Large intestine (tissue), 3 donors: Measurements from ENCODE around the gene MYO18B. TPM values are rescaled to one million over a fixed set of nuclear protein-coding genes. Genes with fewer than 3 reads are reported as not detected.

ENCODE experiments used
- DNase-seq, 2 donors: peaks; one replicate each; pipeline versions ENCODE4 v3.0.0 to v3.0.0-alpha.2; 2013
- H3K27ac ChIP-seq: one replicate; pipeline ENCODE4 v1.5.1; 2013; ENCODE audit warnings: low read length
- H3K27me3 ChIP-seq: 2 replicates; pipeline ENCODE4 v1.6.1; 2013; ENCODE audit warnings: low read length; ENCODE audit not compliant: control insufficient read depth, insufficient read depth
- H3K36me3 ChIP-seq: 2 replicates; pipeline ENCODE4 v1.6.1; 2013; ENCODE audit warnings: low read length; ENCODE audit not compliant: control insufficient read depth, insufficient read depth
- H3K4me1 ChIP-seq: one replicate; pipeline ENCODE4 v1.6.1; 2013; ENCODE audit warnings: low read length; ENCODE audit not compliant: control insufficient read depth, insufficient read depth
- H3K4me3 ChIP-seq: one replicate; pipeline ENCODE4 v1.5.1; 2013; ENCODE audit warnings: low read length
- H3K9me3 ChIP-seq: one replicate; pipeline ENCODE4 v1.6.1; 2013; ENCODE audit warnings: mild to moderate bottlenecking, low read depth, low read length, moderate library complexity; ENCODE audit not compliant: control insufficient read depth
- WGBS: methylation state at CpG from one replicate; pipeline ENCODE4 v1.1.5; 2013; ENCODE audit warnings: low lambda C conversion rate; ENCODE audit not compliant: insufficient coverage; 5-methylcytosine and 5-hydroxymethylcytosine counted together
- polyA plus RNA-seq: library from polyadenylated mRNA; unstranded; fragments of 120-200 nt; gene quantifications from one replicate; pipeline ENCODE4 v1.2.1, GENCODE V29; 2013

The MYO18B gene
- polyA plus RNA-seq, 1 donor: 0.24 TPM

- Histone ChIP-seq H3K36me3 (no peaks in the 10 kb centered on the region), H3K4me1 (no peaks in the 10 kb centered on the region), H3K27me3 (no peaks in the 10 kb centered on the region), H3K4me3 (no peak overlapping the region), H3K27ac (no peak overlapping the region), H3K9me3 (no peaks in the 10 kb centered on the region)
- whole genome bisulfite sequencing: 50% methylated on average over 1 of the region's 4 CpGs
- no peak for DNase-seq
These were observed 134.9 kb downstream of the MYO18B start for GRCh38 chr22:25876871-25877270.

DNA sequence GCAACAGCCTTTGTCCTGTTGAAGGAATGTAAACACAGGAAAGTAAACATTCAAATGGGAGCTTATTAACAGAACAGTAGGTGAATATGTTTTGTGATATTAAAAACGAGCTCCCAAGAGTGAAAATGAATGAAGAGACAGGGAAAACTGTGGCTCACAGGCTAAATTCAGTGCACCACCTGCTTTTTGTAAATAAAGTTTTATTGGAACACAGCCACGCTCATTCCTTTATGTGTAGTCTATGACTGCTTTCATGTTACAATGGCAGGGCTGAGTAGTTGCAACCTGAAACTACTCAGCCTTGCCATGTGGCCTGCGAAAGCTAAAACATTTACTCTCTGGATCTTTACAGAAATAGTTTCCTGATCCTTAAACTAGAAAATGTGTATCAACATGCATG is 136.9 kb downstream of the MYO18B start:
- DNase-seq: no peak
- Histone ChIP-seq H3K9me3 (no peaks in the 10 kb centered on the region), H3K27me3 (no peaks in the 10 kb centered on the region), H3K27ac (no peak overlapping the region), H3K4me3 (no peak overlapping the region), H3K36me3 (no peaks in the 10 kb centered on the region), H3K4me1 (no peaks in the 10 kb centered on the region)
- WGBS: 58% methylated on average over 2 of the region's 3 CpGs

DNA sequence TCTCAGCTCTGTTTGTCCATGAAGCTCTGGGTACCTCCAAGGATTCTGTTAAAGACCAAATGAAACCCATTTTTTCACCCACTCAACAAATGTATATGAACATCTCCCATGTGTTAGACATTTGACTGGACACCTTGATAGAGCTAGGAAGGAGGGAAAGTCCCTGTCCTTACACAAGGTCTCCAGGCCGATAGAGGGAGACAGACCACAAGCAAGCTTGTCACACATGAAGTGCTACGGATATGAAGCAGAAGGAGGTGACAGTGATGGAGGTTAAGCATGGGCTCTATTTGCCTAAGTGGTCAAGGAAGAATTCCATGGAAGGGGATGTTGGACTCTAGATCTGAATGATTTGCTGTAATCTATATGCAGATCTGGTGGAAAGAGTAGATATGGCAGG is 138.5 kb downstream of the MYO18B start:
- Histone ChIP-seq H3K27ac (no peak overlapping the region), H3K9me3 (no peaks in the 10 kb centered on the region), H3K4me1 (no peaks in the 10 kb centered on the region), H3K4me3 (no peak overlapping the region), H3K36me3 (no peaks in the 10 kb centered on the region), H3K27me3 (no peaks in the 10 kb centered on the region)
- WGBS: no CpG with 5 or more reads among the region's 2 CpGs
- DNase-seq: no peak

DNA sequence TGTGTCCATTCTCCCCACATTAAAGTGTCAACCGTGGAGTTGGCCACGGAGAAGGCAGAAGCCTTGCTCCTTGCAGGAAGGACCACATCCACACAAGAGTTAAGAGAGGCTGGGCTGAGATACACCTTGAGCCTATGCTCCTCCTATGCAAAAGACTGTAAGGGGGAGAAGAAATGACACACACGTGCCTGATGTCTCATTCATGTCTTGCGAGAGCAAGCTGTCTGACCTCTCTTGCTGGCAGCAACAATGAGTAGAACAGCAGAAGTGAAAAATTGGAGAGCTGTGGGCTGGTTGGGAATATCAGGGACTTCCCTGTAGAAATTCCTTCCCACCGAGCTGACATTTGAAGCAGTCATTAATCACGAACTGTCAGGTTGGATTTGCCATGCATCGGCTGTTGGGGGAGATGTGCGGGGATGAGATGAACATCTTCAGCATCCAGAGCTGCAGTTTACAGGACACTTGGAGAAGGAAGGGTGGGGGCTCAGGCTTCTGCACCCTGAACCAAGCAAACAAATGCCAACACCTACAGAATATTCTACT is 139.3 kb downstream of the MYO18B start:
- no peak overlapping the region for H3K27ac ChIP-seq
- no peak for DNase-seq
- H3K4me1 ChIP-seq: no peaks in the 10 kb centered on the region
- WGBS: no CpG with 5 or more reads among the region's 8 CpGs
- H3K4me3 ChIP-seq: no peak overlapping the region
- no peaks in the 10 kb centered on the region for H3K36me3 ChIP-seq
- no peaks in the 10 kb centered on the region for H3K27me3 ChIP-seq
- H3K9me3 ChIP-seq: no peaks in the 10 kb centered on the region

DNA sequence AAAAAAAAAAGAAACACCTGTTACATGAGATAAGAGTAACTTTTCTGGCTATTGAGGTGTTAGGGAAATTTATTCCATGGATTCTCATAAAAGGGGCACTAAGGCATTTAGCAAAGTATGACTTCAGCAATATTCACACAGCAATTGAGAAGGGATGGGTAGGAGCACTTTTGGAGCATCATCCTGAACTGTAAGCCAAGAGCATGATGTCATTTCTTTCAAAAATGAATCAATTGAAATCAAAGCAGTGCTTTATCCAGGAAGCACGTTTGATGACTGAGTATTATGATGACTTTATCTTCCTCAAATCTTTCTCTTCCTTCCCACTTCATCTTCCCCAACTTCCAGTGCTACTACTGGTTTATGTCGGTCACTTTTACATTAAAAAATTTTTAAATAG is 140.4 kb downstream of the MYO18B start:
- Histone ChIP-seq H3K4me1 (no peaks in the 10 kb centered on the region), H3K9me3 (no peaks in the 10 kb centered on the region), H3K27me3 (no peaks in the 10 kb centered on the region), H3K36me3 (no peaks in the 10 kb centered on the region), H3K4me3 (no peak overlapping the region), H3K27ac (no peak overlapping the region)
- WGBS: 64% methylated on average over 2 of the region's 2 CpGs
- no peak for DNase-seq

- no peak for DNase-seq
- Histone ChIP-seq H3K9me3 (no peaks in the 10 kb centered on the region), H3K36me3 (no peaks in the 10 kb centered on the region), H3K4me3 (no peak overlapping the region), H3K27me3 (no peaks in the 10 kb centered on the region), H3K27ac (no peak overlapping the region), H3K4me1 (no peaks in the 10 kb centered on the region)
- no CpG with 5 or more reads among the region's 5 CpGs for WGBS
These were observed 141.6 kb downstream of the MYO18B start for GRCh38 chr22:25883482-25884033.

DNA sequence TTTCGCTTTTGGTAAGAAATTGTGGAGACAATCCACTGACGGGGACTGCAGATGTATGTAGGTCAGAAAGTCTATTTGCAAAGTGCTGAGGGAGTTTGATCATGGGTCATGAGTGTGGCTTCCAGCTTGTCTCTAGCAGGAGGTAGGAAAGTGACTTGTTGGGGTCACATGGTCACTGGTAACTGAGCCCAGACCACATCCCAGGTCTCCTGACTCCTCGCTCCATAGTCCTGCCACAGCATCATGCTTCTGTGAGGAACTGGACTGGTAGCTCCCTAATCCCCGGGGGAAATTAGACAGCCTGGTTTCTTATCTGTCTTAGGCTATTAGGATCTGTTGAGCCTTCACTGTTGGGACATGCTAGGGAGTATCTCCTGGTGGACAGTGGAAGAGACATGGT is 142.1 kb downstream of the MYO18B start:
- Histone ChIP-seq H3K4me1 (no peaks in the 10 kb centered on the region), H3K9me3 (no peaks in the 10 kb centered on the region), H3K27ac (no peak overlapping the region), H3K27me3 (no peaks in the 10 kb centered on the region), H3K4me3 (no peak overlapping the region), H3K36me3 (no peaks in the 10 kb centered on the region)
- WGBS: no CpG with 5 or more reads among the region's 4 CpGs
- DNase-seq: no peak

DNA sequence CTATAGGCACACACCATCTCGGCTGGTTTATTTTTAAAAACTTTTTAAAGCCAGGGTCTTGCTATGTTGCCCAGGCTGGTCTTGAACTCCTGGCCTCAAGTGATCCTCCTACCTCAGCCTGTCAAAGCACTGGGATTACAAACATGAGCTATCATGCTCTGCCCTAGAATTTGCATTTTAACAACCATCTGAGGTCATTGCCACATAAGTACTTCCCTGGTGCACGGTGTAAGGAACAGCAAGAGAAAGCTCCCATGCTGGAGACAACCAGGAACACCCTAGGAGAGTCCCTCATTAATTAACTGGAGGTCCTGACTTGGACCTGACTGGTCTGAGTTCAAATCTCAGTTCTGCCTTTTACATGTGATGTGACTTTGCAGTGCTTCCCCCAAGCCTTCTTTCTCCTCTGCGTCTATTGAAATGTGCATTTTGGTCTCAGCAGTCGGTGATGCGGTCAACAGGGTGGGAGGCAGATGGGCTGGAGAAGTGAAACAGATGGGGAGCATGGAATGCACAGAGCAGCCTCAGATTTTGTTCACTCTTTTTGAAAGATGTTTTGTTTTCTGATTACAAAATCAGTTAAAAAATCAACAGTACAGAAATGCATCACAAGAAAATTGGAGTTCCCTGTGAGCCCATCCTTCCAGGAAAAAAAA is 146.5 kb downstream of the MYO18B start:
- no peak for DNase-seq
- Histone ChIP-seq H3K9me3 (no peaks in the 10 kb centered on the region), H3K27me3 (no peaks in the 10 kb centered on the region), H3K27ac (no peak overlapping the region), H3K4me3 (no peak overlapping the region), H3K36me3 (no peaks in the 10 kb centered on the region), H3K4me1 (no peaks in the 10 kb centered on the region)
- 80% methylated on average over 1 of the region's 5 CpGs for WGBS

- Histone ChIP-seq H3K27me3 (no peaks in the 10 kb centered on the region), H3K9me3 (no peaks in the 10 kb centered on the region), H3K27ac (no peak overlapping the region), H3K4me3 (no peak overlapping the region), H3K36me3 (no peaks in the 10 kb centered on the region), H3K4me1 (no peaks in the 10 kb centered on the region)
- no peak for DNase-seq
- WGBS: no CpG with 5 or more reads among the region's 10 CpGs
These were observed 148.7 kb downstream of the MYO18B start for GRCh38 chr22:25890651-25891050.

DNA sequence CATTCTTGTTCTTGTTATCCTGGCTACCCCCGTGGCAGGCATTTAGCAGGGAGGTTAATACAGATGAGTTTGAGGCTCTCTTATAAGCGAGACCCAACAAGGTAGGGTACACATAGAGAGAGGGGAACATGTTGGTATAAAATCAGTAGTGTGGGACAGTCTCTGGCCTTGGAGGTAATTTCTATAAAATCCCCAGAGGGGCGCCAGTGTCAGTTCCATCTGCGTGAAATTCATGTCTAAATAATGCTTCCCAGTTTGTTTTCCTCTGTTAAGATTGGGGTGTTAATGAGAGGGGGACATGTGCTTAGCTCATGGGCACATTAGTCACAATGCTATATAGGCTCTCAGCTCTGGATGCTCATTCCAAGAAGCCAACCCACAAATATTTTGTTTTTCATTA is 150.7 kb downstream of the MYO18B start:
- DNase-seq: no peak
- Histone ChIP-seq H3K4me1 (no peaks in the 10 kb centered on the region), H3K9me3 (no peaks in the 10 kb centered on the region), H3K4me3 (no peak overlapping the region), H3K27ac (no peak overlapping the region), H3K36me3 (no peaks in the 10 kb centered on the region), H3K27me3 (no peaks in the 10 kb centered on the region)
- 90% methylated on average over 2 of the region's 4 CpGs for WGBS

DNA sequence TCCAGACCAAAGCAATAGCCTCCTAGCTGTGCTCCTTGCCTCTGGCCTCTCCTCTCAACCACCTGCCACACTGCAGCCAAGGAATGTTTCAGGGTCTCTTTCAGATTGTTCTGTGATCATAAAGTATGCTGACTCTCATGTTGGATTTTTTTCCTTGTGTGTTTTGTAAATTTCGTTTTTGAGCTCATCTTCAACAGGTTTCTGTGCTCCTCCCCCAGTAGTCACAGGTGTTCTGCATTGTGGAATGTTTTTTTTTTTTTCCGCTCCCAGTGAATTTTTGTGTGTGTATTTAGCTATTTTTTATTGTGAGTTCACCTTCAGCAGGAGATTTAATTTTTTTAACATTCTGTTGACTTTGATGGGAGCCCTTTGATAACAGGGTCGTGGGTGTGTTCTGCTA is 153.7 kb downstream of the MYO18B start:
- no peak overlapping the region for H3K4me3 ChIP-seq
- no peak for DNase-seq

More for the DNA sequence above, 153.7 kb downstream of the MYO18B start:
- WGBS: no CpG with 5 or more reads among the region's 3 CpGs
- no peaks in the 10 kb centered on the region for H3K9me3 ChIP-seq
- no peaks in the 10 kb centered on the region for H3K27me3 ChIP-seq
- H3K36me3 ChIP-seq: no peaks in the 10 kb centered on the region
- H3K27ac ChIP-seq: no peak overlapping the region
- H3K4me1 ChIP-seq: no peaks in the 10 kb centered on the region
